ENCODE measurements around the gene UBE2F. TPM values are rescaled to one million over a fixed set of nuclear protein-coding genes. Genes with fewer than 3 reads are reported as not detected.
A peak's percentile ranks its signal among the peaks of the same experiment; 100 is the strongest.

Gene UBE2F
- total and polyA plus RNA-seq, 2 of the 4 experiments (the other 2 are of a cell fraction), result 44.6 to 59.8 TPM

DNA sequence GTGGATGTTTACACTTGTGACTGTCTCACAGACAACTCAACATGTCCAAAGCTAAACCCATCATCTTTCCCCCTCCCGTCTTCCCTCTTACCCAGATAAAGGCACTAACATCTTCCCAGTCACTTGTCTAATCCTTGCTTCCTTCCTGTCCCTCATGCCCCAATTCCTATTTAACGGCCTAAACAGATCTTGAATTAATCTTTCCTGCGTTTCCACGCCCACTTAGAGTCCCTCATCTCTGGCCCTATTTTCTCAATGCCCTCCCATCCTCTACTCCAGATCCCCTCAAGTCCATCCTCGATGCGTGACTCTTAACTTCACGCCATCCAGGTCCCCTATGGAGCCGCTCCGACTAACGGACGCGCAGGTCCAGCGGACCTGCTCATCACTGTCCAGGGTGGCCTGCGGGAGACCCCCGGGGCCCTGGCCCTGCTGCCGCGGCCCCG lies 93.3 kb downstream of the UBE2F start:
- peak overlapping the region; percentile 65 for H3K27ac ChIP-seq (ENCODE audit: insufficient read depth, low read length)
- dilution Hi-C loops (cut with HindIII; ENCODE audit: low sequenced_read_pairs, unreplicated experiment) (no loop called here), intact Hi-C loops (cut with micrococcal nuclease) (loop anchor here (2.0 to 5.0 kb wide), 3 partner anchors 93 to 203 kb away; partner anchors contain the start of gene UBE2F), in situ Hi-C loops (cut with MboI; ENCODE audit: low sequenced_read_pairs) (no loop called here)
- peak overlapping the region; percentile 87 for H4K5ac ChIP-seq (ENCODE audit: low read depth, low read length)
- peak overlapping the region; percentile 97 for H2AFZ ChIP-seq (replicated peaks; ENCODE audit: low read length, poor library complexity)
- ATAC-seq (ENCODE audit: low read depth) (no peak), DNase-seq (peak; percentile 9)
- peak overlapping the region; percentile 91 for H3K9ac ChIP-seq (ENCODE audit: low read depth, low read length)
- ChIA-PET POLR2A (ENCODE audit: unreplicated experiment) (no interaction called here), CTCF (interaction anchor here (0.6 to 1.4 kb wide), 2 partner anchors 15 to 132 kb away, joined by 3 to 4 read pairs; no protein-coding TSS in a partner anchor)
- WGBS, 2 experiments (ENCODE audit: extremely low coverage in 2 of 2, insufficient read length in 1 of 2), result 3% methylated on average over 12 of the region's 18 CpGs; no CpG with 5 or more reads in 1 of the 2 experiments
- H3K79me1 ChIP-seq (ENCODE audit: low read depth in 1 of 2, low read length in 2 of 2), result peaks cover 8 to 36% of the 10 kb centered on the region in 2 experiments
- H2AK5ac ChIP-seq (ENCODE audit: low read depth, low read length), result peak overlapping the region; percentile 30
- peak overlapping the region; percentile 45; the same call in 1 of the 2 replicates for H3K56ac ChIP-seq (ENCODE audit: extremely low read depth, insufficient read depth, low read length)
- no peaks in the 10 kb centered on the region for H3K27me3 ChIP-seq (ENCODE audit: control insufficient read depth, insufficient read depth, low read length)
- TF ChIP-seq POLR2A (IDR thresholded peaks at IDR 0.05; ENCODE audit: low read depth, low read length) (no peak), CTCF (conservative IDR thresholded peaks at IDR 0.05; ENCODE audit: low read depth, low read length) (no peak), NFE2L2 (IDR thresholded peaks at IDR 0.05; ENCODE audit: low read depth, low read length) (no peak), RFX5 (IDR thresholded peaks at IDR 0.05; ENCODE audit: low read depth, low read length) (no peak), RAD21 (IDR thresholded peaks at IDR 0.05; ENCODE audit: low read length) (no peak), CHD1 (IDR thresholded peaks at IDR 0.05; ENCODE audit: low read depth, low read length) (no peak), SMC3 (IDR thresholded peaks at IDR 0.05; ENCODE audit: low read depth, low read length) (no peak), FOS (IDR thresholded peaks at IDR 0.05; ENCODE audit: low read depth, low read length) (no peak), MXI1 (IDR thresholded peaks at IDR 0.05; ENCODE audit: borderline replicate concordance, low read depth, low read length) (no peak), USF2 (IDR thresholded peaks at IDR 0.05; ENCODE audit: low read depth, low read length) (no peak), BHLHE40 (IDR thresholded peaks at IDR 0.05; ENCODE audit: low read depth, low read length) (no peak), ELK1 (IDR thresholded peaks at IDR 0.05; ENCODE audit: borderline replicate concordance, low read depth, low read length) (no peak), MAFK (IDR thresholded peaks at IDR 0.05; ENCODE audit: low read depth, low read length) (no peak), RCOR1 (IDR thresholded peaks at IDR 0.05; ENCODE audit: insufficient replicate concordance, low read length) (no peak), CEBPB (IDR thresholded peaks at IDR 0.05; ENCODE audit: low read depth, low read length) (no peak), MAZ (IDR thresholded peaks at IDR 0.05; ENCODE audit: borderline replicate concordance, low read depth, low read length) (no peak)
- peak overlapping the region; percentile 90 for H3K4ac ChIP-seq (ENCODE audit: low read depth, low read length)
- H2BK20ac ChIP-seq (ENCODE audit: low read depth, low read length), result no peak overlapping the region
- H4K91ac ChIP-seq (ENCODE audit: insufficient read depth, low read depth, low read length), result peak overlapping the region; percentile 78
- no peaks in the 10 kb centered on the region for H3K9me3 ChIP-seq (ENCODE audit: control insufficient read depth, insufficient read depth, low read length)
- H2BK5ac ChIP-seq (ENCODE audit: low read depth, low read length, poor library complexity, severe bottlenecking), result peak overlapping the region; percentile 48
- H2BK15ac ChIP-seq (ENCODE audit: low read depth, low read length), result no peak overlapping the region
- peak overlapping the region; percentile 83 for H3K4me3 ChIP-seq (ENCODE audit: insufficient read depth, low read depth, low read length)
- peak overlapping the region; percentile 78 for H3K14ac ChIP-seq (replicated peaks; ENCODE audit: low read depth, low read length)
- no peaks in the 10 kb centered on the region; the same call in 1 of the 2 replicates for H3K9me1 ChIP-seq (ENCODE audit: insufficient read depth, low read length)
- H4K20me1 ChIP-seq (ENCODE audit: insufficient read depth, low read length), result no peaks in the 10 kb centered on the region
- H4K8ac ChIP-seq (ENCODE audit: low read depth in 2 of 2, low read length in 2 of 2), result peak overlapping the region; percentile 91 to 97
- no TSS peak for BruUV-seq (replicated peaks)
- H3K23ac ChIP-seq (ENCODE audit: low read depth, low read length), result peak overlapping the region; percentile 98
- peak overlapping the region; percentile 66 for H3K18ac ChIP-seq (ENCODE audit: low read depth, low read length)
- H2AK9ac ChIP-seq (replicated peaks; ENCODE audit: low read depth, low read length, poor library complexity), result peak overlapping the region; percentile 87
- no peaks in the 10 kb centered on the region; the same call in 1 of the 2 replicates for H3K4me1 ChIP-seq (ENCODE audit: control insufficient read depth, insufficient read depth, low read length)
- no peaks in the 10 kb centered on the region; the same call in 1 of the 2 replicates for H3K36me3 ChIP-seq (ENCODE audit: control insufficient read depth, insufficient read depth, low read length)
- H3K4me2 ChIP-seq (ENCODE audit: low read depth, low read length), result peak overlapping the region; percentile 94
- peak overlapping the region; percentile 44; the same call in 1 of the 2 replicates for H2BK120ac ChIP-seq (ENCODE audit: low read depth, low read length)
